H1 (cell line): ENCODE measurements around the gene CREB3L1. TPM values are rescaled to one million over a fixed set of nuclear protein-coding genes. Genes with fewer than 3 reads are reported as not detected.
A peak's percentile ranks its signal among the peaks of the same experiment; 100 is the strongest.

Experiments used
- BACH1 ChIP-seq: IDR thresholded peaks from 2 replicates; pipeline ENCODE4 v1.6.1; 2012; ENCODE audit warnings: low read length, improper control_type of control experiment
- CBX5 ChIP-seq: fragments of 300-800, 300-1000 bp; sonication (generic); IDR thresholded peaks from 2 replicates; pipeline ENCODE4 v1.7.1; 2016; ENCODE audit warnings: antibody characterized with exemption, low read length, low read depth
- CTCF ChIP-seq, 3 experiments: IDR thresholded peaks; 1 replicate in 2 of 3; 2 replicates in 1 of 3; pipeline versions ENCODE4 v1.5.1 to v1.6.1; 2011; ENCODE audit warnings: low read length in 3 of 3, mild to moderate bottlenecking in 3 of 3, inconsistent platforms in 2 of 3, low read depth in 1 of 3, moderate library complexity in 1 of 3; ENCODE audit not compliant: insufficient read depth in 1 of 3; ENCODE audit errors: control extremely low read depth in 1 of 3
- KDM1A ChIP-seq: fragments of 200-600, 300-600 bp; sonication (generic); IDR thresholded peaks from 2 replicates; pipeline ENCODE4 v1.7.1; 2016; ENCODE audit warnings: mild to moderate bottlenecking, low read length, borderline replicate concordance
- NRF1 ChIP-seq: IDR thresholded peaks from 2 replicates; pipeline ENCODE4 v1.6.1; 2011; ENCODE audit warnings: mild to moderate bottlenecking, low read depth, low read length, improper control_type of control experiment
- POLR2A ChIP-seq, 2 experiments: IDR thresholded peaks; 1 replicate in 1 of 2; 2 replicates in 1 of 2; pipeline ENCODE4 v1.6.1; 2011; ENCODE audit warnings: low read depth in 2 of 2, low read length in 2 of 2, mild to moderate bottlenecking in 2 of 2; ENCODE audit errors: control extremely low read depth in 1 of 2
- SAP30 ChIP-seq: fragments of 300-600 bp; sonication (generic); IDR thresholded peaks from 2 replicates; pipeline ENCODE4 v1.7.1; 2012; ENCODE audit warnings: low read length, moderate library complexity, mild to moderate bottlenecking, inconsistent platforms; ENCODE audit not compliant: insufficient read depth, insufficient replicate concordance
- SP2 ChIP-seq: IDR thresholded peaks from 2 replicates; pipeline ENCODE4 v1.6.1; 2012; ENCODE audit warnings: mild to moderate bottlenecking, low read length, inconsistent platforms
- TAF7 ChIP-seq: optimal IDR thresholded peaks from 2 replicates; pipeline ENCODE3; 2011; ENCODE audit warnings: low read depth, mild to moderate bottlenecking, inconsistent platforms, low read length, moderate library complexity, borderline replicate concordance
- TEAD4 ChIP-seq: IDR thresholded peaks from 2 replicates; pipeline ENCODE4 v1.6.1; 2012; ENCODE audit warnings: low read depth, low read length, inconsistent platforms, mixed read lengths
- polyA plus RNA-seq, 7 experiments: library from polyadenylated mRNA; depleted of rRNA in 3 of 7; stranded (reverse) in 5 of 7; unstranded in 2 of 7; fragments of >200 nt in 5 of 7; fragments of 200-250 nt in 2 of 7; gene quantifications; 1 replicate in 5 of 7; 2 replicates in 1 of 7; 4 replicates in 1 of 7; pipeline versions ENCODE4 v1.2.1 to v1.2.3, GENCODE V29; 2011 to 2013; ENCODE audit warnings: missing spikeins in 2 of 7, mixed read lengths in 2 of 7
- total RNA-seq: library from RNA; stranded (reverse); fragmentation: NEBNext Ultra II Directional; extraction: Animal tissue kit (Norgen Biotek cat#: 25700); gene quantifications from 2 replicates; pipeline ENCODE4 v1.2.1, GENCODE V29; 2021
- TF ChIP-seq, protein P1 (sequence below): IDR thresholded peaks from 2 replicates; pipeline ENCODE4 v1.6.1; 2012; ENCODE audit warnings: inconsistent platforms
- TF ChIP-seq, protein P2 (sequence below): IDR thresholded peaks from 2 replicates; pipeline ENCODE4 v1.6.1; 2012; ENCODE audit warnings: low read length, inconsistent platforms

CREB3L1 gene
- total and polyA plus RNA-seq, 2 of the 8 experiments (the other 6 are each of a cell fraction or from before 2014, with no cell fraction given) = 4.1 to 12.7 TPM

- TF ChIP-seq, protein P1, sequence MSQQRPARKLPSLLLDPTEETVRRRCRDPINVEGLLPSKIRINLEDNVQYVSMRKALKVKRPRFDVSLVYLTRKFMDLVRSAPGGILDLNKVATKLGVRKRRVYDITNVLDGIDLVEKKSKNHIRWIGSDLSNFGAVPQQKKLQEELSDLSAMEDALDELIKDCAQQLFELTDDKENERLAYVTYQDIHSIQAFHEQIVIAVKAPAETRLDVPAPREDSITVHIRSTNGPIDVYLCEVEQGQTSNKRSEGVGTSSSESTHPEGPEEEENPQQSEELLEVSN = no peak
- TF ChIP-seq SAP30 (no peak), POLR2A (IDR thresholded peaks at IDR 0.05; ENCODE audit: control extremely low read depth in 1 of 2, low read depth in 2 of 2, low read length in 2 of 2) (no peak), TEAD4 (no peak), TAF7 (no peak), KDM1A (0 out of 2 replicates have a peak, but pooled peaks have one; percentile 28), BACH1 (peak; percentile 86), SP2 (no peak), CBX5 (no peak), CTCF (IDR thresholded peaks at IDR 0.05; ENCODE audit: control extremely low read depth in 1 of 3, insufficient read depth in 1 of 3, low read depth in 1 of 3, low read length in 3 of 3) (peak; percentile 93 to 98 (median 96)), NRF1 (no peak)
- TF ChIP-seq, protein P2, sequence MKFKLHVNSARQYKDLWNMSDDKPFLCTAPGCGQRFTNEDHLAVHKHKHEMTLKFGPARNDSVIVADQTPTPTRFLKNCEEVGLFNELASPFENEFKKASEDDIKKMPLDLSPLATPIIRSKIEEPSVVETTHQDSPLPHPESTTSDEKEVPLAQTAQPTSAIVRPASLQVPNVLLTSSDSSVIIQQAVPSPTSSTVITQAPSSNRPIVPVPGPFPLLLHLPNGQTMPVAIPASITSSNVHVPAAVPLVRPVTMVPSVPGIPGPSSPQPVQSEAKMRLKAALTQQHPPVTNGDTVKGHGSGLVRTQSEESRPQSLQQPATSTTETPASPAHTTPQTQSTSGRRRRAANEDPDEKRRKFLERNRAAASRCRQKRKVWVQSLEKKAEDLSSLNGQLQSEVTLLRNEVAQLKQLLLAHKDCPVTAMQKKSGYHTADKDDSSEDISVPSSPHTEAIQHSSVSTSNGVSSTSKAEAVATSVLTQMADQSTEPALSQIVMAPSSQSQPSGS = no peak
- TF ChIP-seq, all 59 proteins: peak for 11
Measured at GRCh38 chr11:46352063-46352841, 74.8 kb downstream of the CREB3L1 start (continued).
